HG02571 (cell line): Measurements from ENCODE around the gene IQCK.

Experiments
- ATAC-seq: cut with Tn5 transposase; IDR thresholded peaks from one replicate; pipeline ENCODE4 v1.9.1; 2021; ENCODE audit warnings: mild to moderate bottlenecking, moderate library complexity; ENCODE audit not compliant: unreplicated experiment

The IQCK gene

GRCh38 chr16:19830902-19831560 is 113.0 kb downstream of the IQCK start:
- no peak for ATAC-seq

DNA sequence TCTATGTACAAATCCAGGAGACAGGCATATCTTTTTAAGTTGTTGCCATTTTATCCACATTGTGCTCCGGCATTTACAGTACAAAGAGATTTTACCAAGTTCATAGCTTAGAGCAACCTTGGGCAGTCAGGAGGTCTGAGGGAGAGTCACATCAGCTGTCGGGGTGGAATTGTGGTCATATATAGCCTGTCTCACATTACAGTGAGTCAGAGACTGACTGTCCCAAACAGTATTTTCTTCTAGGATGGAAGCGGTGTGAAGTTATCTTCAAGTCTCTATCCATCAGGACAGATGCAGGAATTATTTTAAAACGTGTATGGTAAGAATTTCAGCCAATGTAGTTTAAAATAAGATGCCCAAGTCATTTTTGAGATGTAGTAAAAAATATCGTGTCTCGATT is 113.6 kb downstream of the IQCK start:
- no peak for ATAC-seq

- ATAC-seq, result no peak
These were observed 115.1 kb downstream of the IQCK start for GRCh38 chr16:19833176-19833575.

GRCh38 chr16:19833581-19833980 is 115.5 kb downstream of the IQCK start:
- no peak for ATAC-seq

GRCh38 chr16:19835196-19835595 is 117.1 kb downstream of the IQCK start:
- ATAC-seq, result no peak

GRCh38 chr16:19835968-19836421 is 117.9 kb downstream of the IQCK start:
- ATAC-seq, result no peak

GRCh38 chr16:19837331-19837980 is 119.4 kb downstream of the IQCK start:
- ATAC-seq, result no peak

DNA sequence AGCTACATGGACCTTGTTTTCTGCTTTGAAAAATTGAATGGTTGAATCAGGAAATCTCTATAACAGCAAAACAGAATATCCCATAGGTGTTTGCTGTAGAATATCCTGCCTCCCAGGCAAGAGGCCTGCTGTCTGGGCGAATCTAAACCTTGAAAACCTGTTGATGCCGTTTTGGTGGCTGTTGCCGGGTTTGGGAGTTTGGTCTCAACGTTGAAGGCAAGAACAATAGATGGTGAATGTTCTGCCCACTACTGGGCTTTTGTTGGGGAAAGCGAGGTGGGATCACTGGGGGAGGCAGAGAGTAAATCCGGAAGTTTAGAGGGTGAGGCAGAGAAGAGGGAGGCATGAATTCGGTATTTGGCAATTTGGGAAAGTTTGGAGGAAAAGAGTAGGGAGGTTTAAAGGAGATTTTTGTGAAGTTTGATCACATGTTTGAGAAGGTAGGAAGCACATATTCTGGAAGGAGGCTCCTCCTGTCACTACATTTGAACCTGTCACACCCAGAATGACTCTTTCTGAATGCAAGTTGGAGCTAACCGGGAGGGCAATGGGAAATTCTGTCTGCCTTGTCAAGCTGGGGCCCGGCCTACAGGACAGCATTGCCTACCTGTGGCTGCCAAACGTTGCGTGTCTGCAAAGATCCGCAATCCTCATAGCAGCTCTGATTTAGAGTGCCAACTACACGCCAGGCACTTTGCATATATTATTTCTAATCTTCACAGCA is 120.1 kb downstream of the IQCK start:
- ATAC-seq, result no peak

DNA sequence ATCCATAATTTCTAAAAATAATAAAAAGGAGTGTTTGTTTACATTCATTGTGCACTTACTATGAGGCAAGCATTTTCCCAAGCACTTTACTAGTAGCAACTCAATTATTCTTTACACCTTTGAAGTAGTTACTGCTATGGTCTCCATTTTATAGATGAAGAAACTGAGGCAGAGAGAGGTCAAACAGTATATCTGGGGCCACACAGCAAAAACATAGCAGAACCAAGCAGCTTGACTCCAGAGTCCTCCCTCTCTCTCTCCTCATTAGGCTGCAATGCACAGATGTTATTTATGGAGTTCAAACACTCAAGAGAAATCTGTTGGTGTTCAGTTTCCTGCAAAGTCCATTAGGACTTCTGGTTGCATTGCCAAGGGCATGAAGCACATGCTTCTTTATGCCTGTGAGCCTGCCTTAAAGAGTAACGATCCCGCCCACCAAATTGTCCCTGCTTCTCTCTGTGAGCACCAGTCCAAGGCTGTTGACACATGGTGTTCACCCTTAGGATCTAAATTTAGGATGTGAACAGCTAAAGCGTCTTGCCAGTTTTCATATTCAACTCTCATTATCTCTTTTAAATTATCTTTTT is 122.5 kb downstream of the IQCK start:
- no peak for ATAC-seq

GRCh38 chr16:19841184-19841583 is 123.1 kb downstream of the IQCK start:
- ATAC-seq, result no peak

DNA sequence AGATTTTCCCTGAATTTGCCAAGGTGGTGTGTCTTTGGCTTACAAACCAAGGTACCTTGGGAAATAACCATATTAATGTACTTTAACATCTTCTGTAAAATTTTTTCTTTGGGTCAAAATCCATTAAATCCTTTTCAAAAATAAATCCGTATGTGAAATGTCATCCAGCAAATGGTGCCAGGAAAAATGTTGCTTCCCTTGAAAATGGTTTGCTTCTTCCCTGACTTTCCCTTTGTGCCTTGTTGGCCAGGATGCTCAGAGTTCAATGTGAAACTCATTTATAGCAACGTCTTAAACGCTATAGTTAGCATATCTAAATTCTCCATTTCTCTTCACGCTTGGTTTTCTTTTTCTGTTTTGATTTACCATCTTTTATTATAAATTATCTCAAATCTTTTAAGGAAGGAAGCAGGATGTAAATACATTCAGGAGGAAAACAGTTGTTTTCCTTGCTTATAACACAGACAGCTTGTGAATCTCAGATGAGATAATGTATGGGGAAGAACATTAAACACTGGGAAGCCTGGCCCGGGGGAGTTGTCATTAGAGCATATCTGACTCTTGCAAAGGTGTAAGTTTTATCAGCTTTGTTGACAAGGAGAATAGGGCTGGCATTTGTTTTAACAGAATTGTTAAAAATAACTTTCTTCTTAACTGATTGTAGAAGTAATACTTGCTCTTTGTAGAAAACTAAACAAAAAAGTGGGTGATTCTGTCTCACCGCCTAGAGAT is 124.5 kb downstream of the IQCK start:
- ATAC-seq, result no peak

DNA sequence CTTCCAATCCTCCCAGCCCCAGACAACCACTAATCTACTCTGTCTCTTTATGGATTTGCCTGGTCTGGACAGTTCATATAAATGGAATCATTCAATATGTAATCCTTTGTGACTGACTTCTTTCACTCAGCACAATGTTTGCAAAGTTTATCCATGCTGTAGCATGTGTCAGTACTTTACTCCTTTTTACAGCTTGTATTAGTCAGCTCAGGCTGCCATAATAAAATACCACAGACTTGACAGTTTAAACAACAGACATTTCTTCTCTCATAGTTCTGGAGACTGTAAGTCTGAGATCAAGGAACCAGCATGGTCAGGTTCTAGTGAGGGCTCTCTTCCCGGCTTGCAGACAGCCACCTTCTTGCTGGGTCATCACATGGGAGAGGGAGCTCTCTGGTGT is 125.3 kb downstream of the IQCK start:
- ATAC-seq, result no peak

DNA sequence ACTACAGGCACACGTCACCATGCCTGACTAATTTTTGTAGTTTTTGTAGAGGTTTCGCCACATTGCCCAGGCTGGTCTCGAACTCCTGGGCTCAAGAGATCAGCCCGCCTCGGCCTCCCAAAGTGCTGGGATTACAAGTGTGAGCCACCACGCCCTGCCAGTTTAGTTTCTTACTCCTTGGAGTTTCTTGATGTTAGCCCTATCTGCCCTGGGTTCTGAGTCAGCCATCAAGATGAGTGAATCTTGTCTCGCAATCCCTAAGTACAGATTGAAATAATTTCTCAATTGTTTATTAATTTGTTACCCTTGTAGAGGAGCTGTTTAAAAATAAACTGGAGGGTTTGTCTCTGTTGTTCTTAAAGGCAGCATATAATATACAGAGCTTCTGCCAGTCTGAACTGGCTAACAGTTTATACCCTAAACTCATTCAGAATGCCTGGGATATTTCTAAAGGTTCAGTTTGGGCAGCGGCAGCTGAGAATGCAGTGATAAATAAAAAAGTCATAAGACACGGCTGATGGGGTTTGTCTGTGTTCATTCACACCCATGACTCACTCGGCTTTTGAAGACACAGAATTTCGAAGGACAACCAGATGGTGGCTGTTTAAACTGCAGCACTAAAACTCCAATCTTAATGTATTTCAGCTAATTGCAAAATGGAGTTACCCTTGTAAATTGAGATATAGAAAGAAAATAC is 127.0 kb downstream of the IQCK start:
- no peak for ATAC-seq

- no peak for ATAC-seq
These were observed 128.4 kb downstream of the IQCK start for GRCh38 chr16:19846436-19846835.

DNA sequence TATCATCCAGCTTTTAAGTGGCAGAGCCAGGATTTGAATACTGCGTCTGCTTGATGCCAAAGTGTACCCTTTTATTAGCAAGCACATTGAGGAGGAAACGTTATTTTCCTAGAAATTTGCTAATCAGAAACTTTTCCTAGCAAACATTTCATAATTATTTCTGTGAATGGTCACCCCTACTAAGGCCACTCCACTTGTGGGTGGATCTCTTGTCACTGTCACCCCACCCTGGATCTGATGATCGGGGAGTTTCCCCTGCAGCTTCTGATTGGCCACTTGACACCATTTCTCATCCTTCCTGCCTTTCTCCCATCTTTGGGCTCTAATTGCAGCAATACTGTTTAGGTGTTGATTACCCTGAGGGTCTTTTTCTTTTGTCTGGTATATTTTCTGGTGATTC is 130.7 kb downstream of the IQCK start:
- ATAC-seq, result no peak

DNA sequence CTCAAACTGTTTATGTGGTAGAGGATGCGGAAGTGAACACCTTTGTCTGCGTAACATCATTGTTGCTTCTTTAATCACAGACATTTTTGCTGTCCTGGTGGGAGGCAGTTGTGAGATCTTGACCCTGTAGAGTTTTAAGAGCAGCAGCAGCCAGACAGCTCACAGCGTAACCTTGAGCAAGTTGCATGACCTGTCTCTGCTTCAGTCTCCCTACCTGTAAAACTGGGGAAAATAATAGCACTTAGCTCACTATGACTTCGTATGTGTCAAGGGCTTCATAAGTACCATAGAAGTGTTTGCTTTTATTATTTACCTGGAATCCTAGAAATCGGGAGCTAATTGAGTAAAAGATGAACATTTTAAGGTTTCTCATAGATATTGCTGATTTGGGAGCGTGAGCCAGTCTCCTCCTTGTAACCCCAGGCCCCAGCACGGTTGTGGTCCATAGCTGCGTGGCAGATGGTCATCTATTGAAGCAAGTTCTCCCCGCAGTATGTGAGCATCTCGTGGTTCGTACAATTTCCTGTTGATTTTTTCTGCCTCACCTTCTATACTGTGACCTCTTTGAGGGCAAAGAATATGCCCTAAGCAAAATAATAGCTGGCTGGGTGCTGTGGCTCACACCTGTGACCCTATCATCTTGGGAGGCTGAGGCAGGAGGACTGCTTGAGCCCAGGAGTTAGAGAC is 132.2 kb downstream of the IQCK start:
- no peak for ATAC-seq

- ATAC-seq, result no peak
These were observed 133.4 kb downstream of the IQCK start for GRCh38 chr16:19851476-19851875.

- ATAC-seq, result no peak
These were observed 135.2 kb downstream of the IQCK start for GRCh38 chr16:19853132-19853741.

DNA sequence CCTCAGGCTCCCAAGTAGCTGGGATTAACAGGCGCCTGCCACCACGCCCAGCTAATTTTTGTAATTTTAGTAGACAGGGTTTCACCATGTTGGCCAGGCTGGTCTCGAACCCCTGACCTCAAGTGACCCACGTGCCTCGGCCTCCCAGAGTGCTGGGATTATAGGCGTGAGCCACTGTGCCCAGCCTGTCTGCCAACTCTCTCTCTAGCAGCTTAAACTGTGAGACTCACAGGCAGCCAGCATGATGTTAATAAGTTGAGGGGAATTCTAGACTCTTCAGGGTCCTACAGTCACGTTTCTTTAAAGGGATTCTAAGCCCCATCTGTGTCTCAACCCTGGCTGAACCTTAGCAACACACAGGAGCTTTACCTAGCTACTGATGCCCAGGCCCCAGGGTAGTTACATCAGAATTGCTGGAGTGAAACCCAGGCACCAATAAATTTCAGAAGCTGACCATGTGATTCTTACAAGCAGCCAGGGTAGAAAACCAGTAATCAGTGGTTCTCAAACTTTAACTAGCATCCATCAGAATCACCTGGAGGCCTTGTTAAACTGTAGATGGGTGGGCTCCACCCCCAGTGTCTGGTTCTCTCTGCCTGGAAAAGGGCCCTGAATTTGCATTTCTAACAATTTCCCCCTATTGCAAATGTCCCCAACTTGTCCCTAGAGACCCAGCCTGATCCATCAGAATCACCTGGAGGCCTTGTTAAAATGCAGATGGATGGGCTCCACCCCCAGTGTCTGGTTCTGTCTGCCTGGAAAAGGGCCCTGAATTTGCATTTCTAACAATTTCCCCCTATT is 135.9 kb downstream of the IQCK start:
- no peak for ATAC-seq
